ENCODE measurements around the gene MYCBPAP. TPM values are rescaled to one million over a fixed set of nuclear protein-coding genes. Genes with fewer than 3 reads are reported as not detected.
"Not testable (repeated sequence)": the region's sequence is repeated elsewhere in the genome, so short reads cannot be mapped to it uniquely, and the experiment has no call there.

The MYCBPAP gene
- total RNA-seq, 1 experiment from 2014 or later: 1.1 TPM

GRCh38 chr17:50469671-50470305 is 38.5 kb upstream of the MYCBPAP start:
- DNase-seq (ENCODE audit: low read depth): no peak
- in situ Hi-C loops (cut with HindIII; ENCODE audit: low pct_unique_long_range_greater_than_20kb, low sequenced_read_pairs): no loop called here

GRCh38 chr17:50470426-50470825 is 37.8 kb upstream of the MYCBPAP start:
- in situ Hi-C loops (cut with HindIII; ENCODE audit: low pct_unique_long_range_greater_than_20kb, low sequenced_read_pairs): no loop called here
- no peak for DNase-seq (ENCODE audit: low read depth)

- no peak for DNase-seq (ENCODE audit: low read depth)
- in situ Hi-C loops (cut with HindIII; ENCODE audit: low pct_unique_long_range_greater_than_20kb, low sequenced_read_pairs): no loop called here
Measured at GRCh38 chr17:50471009-50471905, 37.0 kb upstream of the MYCBPAP start.

- DNase-seq (ENCODE audit: low read depth): no peak
- in situ Hi-C loops (cut with HindIII; ENCODE audit: low pct_unique_long_range_greater_than_20kb, low sequenced_read_pairs): no loop called here
Measured at GRCh38 chr17:50472286-50472685, 36.0 kb upstream of the MYCBPAP start.

GRCh38 chr17:50472761-50473161 is 35.5 kb upstream of the MYCBPAP start:
- in situ Hi-C loops (cut with HindIII; ENCODE audit: low pct_unique_long_range_greater_than_20kb, low sequenced_read_pairs); DNase-seq (ENCODE audit: low read depth): not testable (repeated sequence)

- DNase-seq (ENCODE audit: low read depth): no peak
- in situ Hi-C loops (cut with HindIII; ENCODE audit: low pct_unique_long_range_greater_than_20kb, low sequenced_read_pairs): no loop called here
Measured at GRCh38 chr17:50473901-50474300, 34.3 kb upstream of the MYCBPAP start.

- DNase-seq (ENCODE audit: low read depth): no peak
- in situ Hi-C loops (cut with HindIII; ENCODE audit: low pct_unique_long_range_greater_than_20kb, low sequenced_read_pairs): no loop called here
Measured at GRCh38 chr17:50474523-50474922, 33.7 kb upstream of the MYCBPAP start.

DNA sequence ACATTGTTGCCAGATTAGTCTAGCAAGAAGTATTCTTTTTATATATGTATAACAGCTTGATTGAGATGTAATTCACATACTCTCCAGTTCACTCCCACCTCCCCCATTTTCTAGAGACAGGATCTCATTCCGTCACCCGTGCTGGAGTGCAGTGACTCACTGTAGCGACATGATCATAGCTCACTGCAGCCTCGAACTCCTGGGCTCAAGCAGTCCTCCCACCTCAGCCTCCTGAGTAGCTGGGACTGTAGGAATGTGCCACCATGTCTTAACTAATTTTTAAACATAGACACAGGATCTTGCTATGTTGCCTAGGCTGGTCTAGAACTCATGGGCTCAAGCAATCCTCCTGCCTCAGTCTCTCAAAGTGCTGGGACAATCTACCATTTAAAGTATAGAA is 32.9 kb upstream of the MYCBPAP start:
- in situ Hi-C loops (cut with HindIII; ENCODE audit: low pct_unique_long_range_greater_than_20kb, low sequenced_read_pairs): no loop called here
- no peak for DNase-seq (ENCODE audit: low read depth)

DNA sequence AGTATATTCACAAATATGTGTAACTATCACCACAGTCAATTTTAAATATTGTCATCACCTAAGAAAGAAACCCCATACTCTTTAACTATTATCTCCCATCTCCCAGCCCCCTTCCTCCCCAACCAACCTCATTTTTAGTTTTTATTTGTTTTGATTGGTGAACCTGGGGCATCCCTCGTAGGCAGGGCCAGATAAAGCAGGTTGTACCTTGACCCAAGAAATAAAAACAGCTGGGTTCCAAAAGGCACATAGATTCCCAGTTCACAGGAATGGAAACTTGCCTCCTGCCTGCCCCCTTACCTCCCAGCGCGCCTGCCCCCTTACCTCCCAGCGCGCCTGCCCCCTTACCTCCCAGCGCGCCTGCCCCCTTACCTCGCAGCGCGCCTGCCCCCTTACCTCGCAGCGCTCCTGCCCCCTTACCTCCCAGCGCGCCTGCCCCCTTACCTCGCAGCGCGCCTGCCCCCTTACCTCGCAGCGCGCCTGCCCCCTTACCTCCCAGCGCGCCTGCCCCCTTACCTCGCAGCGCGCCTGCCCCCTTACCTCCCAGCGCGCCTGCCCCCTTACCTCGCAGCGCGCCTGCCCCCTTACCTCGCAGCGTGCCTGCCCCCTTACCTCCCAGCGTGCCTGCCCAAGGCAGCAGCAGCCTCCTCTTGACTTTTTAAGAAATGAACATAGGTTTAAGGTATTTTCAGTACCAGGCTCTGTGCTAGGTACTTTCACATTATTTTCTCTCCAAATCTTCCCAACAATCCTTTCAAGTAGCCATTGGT is 32.3 kb upstream of the MYCBPAP start:
- DNase-seq (ENCODE audit: low read depth); in situ Hi-C loops (cut with HindIII; ENCODE audit: low pct_unique_long_range_greater_than_20kb, low sequenced_read_pairs): not testable (repeated sequence)

DNA sequence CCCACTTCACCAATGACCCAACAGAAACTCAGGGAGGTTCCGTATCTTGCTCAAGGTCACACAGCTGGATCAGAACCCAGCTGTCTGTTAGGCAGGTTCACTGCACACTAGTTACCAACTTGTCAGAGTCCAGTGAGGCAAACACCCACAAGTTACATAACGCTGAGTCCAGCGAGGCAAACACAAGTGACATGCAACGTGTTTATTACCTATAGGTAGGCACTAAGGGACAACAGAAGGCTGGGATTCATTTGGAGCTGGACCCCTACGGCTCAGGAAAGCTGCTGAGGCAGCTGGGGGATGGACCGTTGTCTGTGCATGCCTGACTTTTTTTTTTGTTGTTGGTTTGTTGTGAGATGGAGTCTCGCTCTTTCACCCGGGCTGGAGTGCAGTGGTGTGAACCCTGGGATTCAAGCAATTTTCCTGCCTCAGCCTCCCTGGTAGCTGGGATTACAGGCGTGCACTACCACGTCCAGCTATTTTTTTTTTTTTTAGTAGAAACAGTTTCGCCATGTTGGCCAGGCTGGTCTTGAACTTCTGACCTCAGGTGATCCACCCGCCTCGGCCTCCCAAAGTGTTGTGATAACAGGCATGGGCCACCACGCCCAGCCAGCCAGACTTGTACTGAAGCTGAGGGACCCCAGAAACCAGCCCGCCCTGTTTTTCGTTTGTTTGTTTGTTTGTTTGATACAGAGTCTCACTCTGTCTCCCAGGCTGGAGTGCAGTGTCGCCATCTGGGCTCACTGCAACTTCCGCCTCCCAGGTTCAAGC is 31.5 kb upstream of the MYCBPAP start:
- in situ Hi-C loops (cut with HindIII; ENCODE audit: low pct_unique_long_range_greater_than_20kb, low sequenced_read_pairs): no loop called here

GRCh38 chr17:50477976-50478375 is 30.3 kb upstream of the MYCBPAP start:
- DNase-seq (ENCODE audit: low read depth): no peak
- in situ Hi-C loops (cut with HindIII; ENCODE audit: low pct_unique_long_range_greater_than_20kb, low sequenced_read_pairs): no loop called here

More for the DNA sequence above, 31.5 kb upstream of the MYCBPAP start:
- DNase-seq (ENCODE audit: low read depth): no peak

GRCh38 chr17:50478391-50479381 is 29.6 kb upstream of the MYCBPAP start, which contains the start of gene RSAD1:
TSS of gene RSAD1 (plus strand) at chr17:50478860. CDS start at chr17:50478885, 25 bp downstream.
- in situ Hi-C loops (cut with HindIII; ENCODE audit: low pct_unique_long_range_greater_than_20kb, low sequenced_read_pairs): no loop called here
- DNase-seq (ENCODE audit: low read depth): peak; percentile 95

GRCh38 chr17:50479522-50480141 is 28.6 kb upstream of the MYCBPAP start:
- in situ Hi-C loops (cut with HindIII; ENCODE audit: low pct_unique_long_range_greater_than_20kb, low sequenced_read_pairs): no loop called here

GRCh38 chr17:50480142-50480764 is 28.0 kb upstream of the MYCBPAP start:
- no peak for DNase-seq (ENCODE audit: low read depth)
- in situ Hi-C loops (cut with HindIII; ENCODE audit: low pct_unique_long_range_greater_than_20kb, low sequenced_read_pairs): no loop called here

More at GRCh38 chr17:50479522-50480141, 28.6 kb upstream of the MYCBPAP start:
- DNase-seq (ENCODE audit: low read depth): peak; percentile 57

GRCh38 chr17:50480854-50481490 is 27.3 kb upstream of the MYCBPAP start:
- DNase-seq (ENCODE audit: low read depth): no peak
- in situ Hi-C loops (cut with HindIII; ENCODE audit: low pct_unique_long_range_greater_than_20kb, low sequenced_read_pairs): no loop called here

DNA sequence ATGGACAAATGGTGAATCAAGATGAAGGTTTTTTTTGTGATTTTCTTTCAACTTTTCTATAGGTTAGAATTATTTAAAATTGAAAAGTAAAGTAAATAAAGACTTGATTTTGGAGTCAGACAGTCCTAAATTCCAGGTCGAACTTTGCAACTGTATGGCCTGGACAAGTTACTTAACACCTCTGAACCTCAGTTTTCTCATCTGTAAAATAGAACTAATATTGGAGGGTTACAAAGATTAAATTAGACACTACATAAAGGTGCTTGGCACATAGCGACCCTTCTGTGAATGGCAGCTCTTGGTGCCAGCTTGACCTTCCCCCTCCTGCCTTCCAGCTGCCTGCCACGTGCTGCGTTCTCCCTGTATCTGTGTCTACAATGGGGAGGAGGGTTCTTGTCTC is 26.6 kb upstream of the MYCBPAP start:
- no peak for DNase-seq (ENCODE audit: low read depth)
- in situ Hi-C loops (cut with HindIII; ENCODE audit: low pct_unique_long_range_greater_than_20kb, low sequenced_read_pairs): no loop called here

Data from Caki2 (cell line).